Cardiac fibroblast (primary cell): ENCODE data around the gene SNCB.

Experiments
- DNase-seq, 2 donors: peaks; one replicate each; pipeline versions ENCODE4 v3.0.0 to v3.0.0-alpha.2; 2010; ENCODE audit warnings: low read depth in 2 of 2
- H3K4me3 ChIP-seq, 2 donors: replicated peaks in 1 of 2; 1 replicate in 1 of 2; 2 replicates in 1 of 2; pipeline ENCODE4 v1.5.1; 2011; ENCODE audit warnings: low read depth in 2 of 2, low read length in 2 of 2, mild to moderate bottlenecking in 2 of 2, moderate library complexity in 1 of 2
- CTCF ChIP-seq: IDR thresholded peaks from one replicate; pipeline ENCODE4 v1.5.1; 2011; ENCODE audit warnings: low read depth, mild to moderate bottlenecking, low read length, inconsistent platforms

The SNCB gene

GRCh38 chr5:176648474-176649194 is 18.3 kb upstream of the SNCB start:
- peak overlapping the region; percentile 82 to 84 for H3K4me3 ChIP-seq
- no peak for DNase-seq

GRCh38 chr5:176647843-176648473 is 17.6 kb upstream of the SNCB start:
- no peak for TF ChIP-seq CTCF
- H3K4me3 ChIP-seq = peak overlapping the region; percentile 82 to 84
- peak in 1 of 2 donors; percentile 34 for DNase-seq

More at GRCh38 chr5:176648474-176649194, 18.3 kb upstream of the SNCB start:
- TF ChIP-seq CTCF = no peak

GRCh38 chr5:176647030-176647842 is 16.9 kb upstream of the SNCB start, which contains the start of gene TSPAN17:
TSS of gene TSPAN17 (plus strand) at chr5:176647484. CDS start at chr5:176647616, 132 bp downstream.
- H3K4me3 ChIP-seq = peak within 1 kb of the TSS; percentile 82 to 84
- DNase-seq = peak; percentile 99 to 100
- no peak for TF ChIP-seq CTCF

- peak overlapping the region; percentile 19 to 24 for H3K4me3 ChIP-seq
- no peak for DNase-seq
- no peak for TF ChIP-seq CTCF
Observed at GRCh38 chr5:176646707-176647029, 16.3 kb upstream of the SNCB start.

GRCh38 chr5:176646049-176646706 is 15.8 kb upstream of the SNCB start:
- no peak for TF ChIP-seq CTCF
- DNase-seq = no peak
- H3K4me3 ChIP-seq = no peak overlapping the region

GRCh38 chr5:176644878-176645670 is 14.7 kb upstream of the SNCB start:
- no peak overlapping the region for H3K4me3 ChIP-seq
- DNase-seq = no peak
- TF ChIP-seq CTCF = no peak
